HepG2 (cell line): ENCODE results near the gene KCTD6. TPM values are rescaled to one million over a fixed set of nuclear protein-coding genes. Genes with fewer than 3 reads are reported as not detected.

Source experiments
- ATAC-seq: fragments of 200-7000 bp; cut with Tn5 transposase; 3 replicates; pipeline ENCODE4 v1.9.1; 2020; ENCODE audit warnings: mild to moderate bottlenecking, moderate library complexity
- BruUV-seq: library from RNA; stranded (reverse); fragments of 400-500 nt; replicated peaks from 2 replicates; lab custom pipeline; 2021; lab: Mats Ljungman, UMichigan
- CTCF ChIA-PET: fragments of 300-600 bp; formaldehyde crosslinking; extraction: SDS; loops from one replicate; lab custom pipeline; 2021; ENCODE audit warnings: low total read pairs, inconsistent platforms, low intra/inter-chr PET ratio; lab: Yijun Ruan, JAX
- POLR2A ChIA-PET: fragments of 350-600 bp; sonication (Branson Sonifier 250); formaldehyde crosslinking; loops from one replicate; lab custom pipeline; 2020; ENCODE audit warnings: antibody characterized with exemption, inconsistent platforms; lab: Yijun Ruan, JAX
- DNase-seq: peaks from one replicate; pipeline ENCODE4 v3.0.0-alpha.2; 2015; ENCODE audit warnings: low spot score
- FAIRE-seq: peaks from 3 replicates; lab custom pipeline; 2011; peaks lifted over from hg19 to GRCh38; lab: Jason Lieb, UNC
- H2AFZ ChIP-seq: one replicate; pipeline ENCODE4 v1.6.1; 2011; ENCODE audit warnings: low read length, inconsistent platforms
- H3K27ac ChIP-seq: fragments of 300-600 bp; 3 replicates; pipeline ENCODE4 v1.8.0; 2011; ENCODE audit warnings: mixed run types, mild to moderate bottlenecking, mixed read lengths, low read length, inconsistent platforms; ENCODE audit not compliant: insufficient read depth; ENCODE audit errors: extremely low read length
- H3K27me3 ChIP-seq, 2 experiments: fragments of 200-600 bp in 1 of 2; 2 replicates in 1 of 2; 3 replicates in 1 of 2; pipeline versions ENCODE4 v1.6.0 to v1.8.0; 2011; ENCODE audit warnings: low read length in 2 of 2, mild to moderate bottlenecking in 2 of 2, moderate library complexity in 2 of 2, inconsistent platforms in 1 of 2; ENCODE audit not compliant: insufficient read depth in 2 of 2, control insufficient read depth in 1 of 2
- H3K36me3 ChIP-seq, 2 experiments: fragments of 200-600 bp in 1 of 2; replicated peaks in 1 of 2; 2 replicates in 1 of 2; 3 replicates in 1 of 2; pipeline versions ENCODE4 v1.5.1 to v1.8.0; 2011; ENCODE audit warnings: low read length in 2 of 2, inconsistent platforms in 1 of 2; ENCODE audit not compliant: insufficient read depth in 2 of 2, control insufficient read depth in 1 of 2
- H3K4me1 ChIP-seq: 2 replicates; pipeline ENCODE4 v1.5.1; 2012; ENCODE audit warnings: low read length, inconsistent platforms; ENCODE audit not compliant: insufficient read depth
- H3K4me2 ChIP-seq: 2 replicates; pipeline ENCODE4 v1.6.0; 2011; ENCODE audit warnings: low read depth, low read length, inconsistent platforms
- H3K4me3 ChIP-seq, 3 experiments: fragments of 200-600 bp in 1 of 3; sonication (generic), shearing (Covaris generic) in 1 of 3; replicated peaks in 1 of 3; 2 replicates each; pipeline ENCODE4 v1.5.1; 2011 to 2016; ENCODE audit warnings: low read length in 3 of 3, inconsistent platforms in 2 of 3, low read depth in 2 of 3, mild to moderate bottlenecking in 2 of 3, control low read depth in 1 of 3, mixed read lengths in 1 of 3; ENCODE audit not compliant: insufficient read depth in 1 of 3
- H3K79me2 ChIP-seq: one replicate; pipeline ENCODE4 v1.6.1; 2011; ENCODE audit warnings: low read length, inconsistent platforms; ENCODE audit not compliant: insufficient read depth
- H3K9ac ChIP-seq: 2 replicates; pipeline ENCODE4 v1.6.0; 2011; ENCODE audit warnings: mild to moderate bottlenecking, low read depth, low read length, inconsistent platforms; ENCODE audit not compliant: insufficient read depth
- H3K9me3 ChIP-seq: 2 replicates; pipeline ENCODE4 v1.5.1; 2012; ENCODE audit warnings: mild to moderate bottlenecking, low read length
- H4K20me1 ChIP-seq: 2 replicates; pipeline ENCODE4 v1.6.0; 2011; ENCODE audit warnings: inconsistent platforms, mild to moderate bottlenecking, low read length, moderate library complexity; ENCODE audit not compliant: insufficient read depth
- AKAP8 ChIP-seq: sonication (generic); formaldehyde crosslinking; IDR thresholded peaks from 2 replicates; pipeline ENCODE4 v1.5.1; 2020; ENCODE audit warnings: mild to moderate bottlenecking, missing genetic modification reagents
- CC2D1A ChIP-seq: sonication (generic); formaldehyde crosslinking; IDR thresholded peaks from 2 replicates; pipeline ENCODE4 v1.8.1; 2023; ENCODE audit warnings: mild to moderate bottlenecking, missing genetic modification reagents
- FOXC1 ChIP-seq: sonication (generic); formaldehyde crosslinking; IDR thresholded peaks from 2 replicates; pipeline ENCODE4 v1.8.0; 2022; ENCODE audit warnings: mild to moderate bottlenecking, missing genetic modification reagents, borderline replicate concordance
- HNF4A ChIP-seq: sonication (generic); formaldehyde crosslinking; IDR thresholded peaks from 2 replicates; pipeline ENCODE4 v1.4.0; 2020; ENCODE audit warnings: missing genetic modification reagents
- JUN ChIP-seq: sonication (generic); formaldehyde crosslinking; IDR thresholded peaks from 2 replicates; pipeline ENCODE4 v1.4.0; 2020; ENCODE audit warnings: mild to moderate bottlenecking, missing genetic modification reagents
- LCORL ChIP-seq, 2 experiments: fragments of 450-650 bp in 1 of 2; sonication (generic) in 1 of 2; formaldehyde crosslinking in 1 of 2; IDR thresholded peaks; 2 replicates each; pipeline versions ENCODE4 v1.5.0 to v1.6.1; 2017 to 2020; ENCODE audit warnings: antibody characterized with exemption in 1 of 2, missing genetic modification reagents in 1 of 2
- MEF2D ChIP-seq: sonication (generic); formaldehyde crosslinking; IDR thresholded peaks from 2 replicates; pipeline ENCODE4 v1.5.1; 2020; ENCODE audit warnings: mild to moderate bottlenecking, missing genetic modification reagents
- MEIS2 ChIP-seq: sonication (generic); formaldehyde crosslinking; IDR thresholded peaks from 2 replicates; pipeline ENCODE4 v1.9.0; 2021; ENCODE audit warnings: mild to moderate bottlenecking, missing genetic modification reagents
- NFKBIZ ChIP-seq: IDR thresholded peaks from 2 replicates; pipeline ENCODE4 v1.6.1; 2018; ENCODE audit warnings: missing genetic modification reagents, missing compliant biosample characterization
- RXRB ChIP-seq: IDR thresholded peaks from 2 replicates; pipeline ENCODE4 v1.6.1; 2016; ENCODE audit warnings: borderline replicate concordance, missing genetic modification reagents, missing compliant biosample characterization
- ZNF205 ChIP-seq: IDR thresholded peaks from 2 replicates; pipeline ENCODE4 v1.6.1; 2018; ENCODE audit warnings: missing biosample characterization, missing genetic modification reagents
- ZNF24 ChIP-seq: fragments of 450-650 bp; IDR thresholded peaks from 2 replicates; pipeline ENCODE4 v1.6.1; 2017; ENCODE audit warnings: antibody characterized with exemption, mild to moderate bottlenecking
- ZNF329 ChIP-seq: sonication (generic); formaldehyde crosslinking; IDR thresholded peaks from 2 replicates; pipeline ENCODE4 v1.9.0; 2021; ENCODE audit warnings: low read depth, mild to moderate bottlenecking, missing genetic modification reagents
- ZNF510 ChIP-seq: sonication (generic); formaldehyde crosslinking; IDR thresholded peaks from 2 replicates; pipeline ENCODE4 v1.4.0; 2020; ENCODE audit warnings: low read depth, mild to moderate bottlenecking, missing genetic modification reagents
- ZNF619 ChIP-seq: sonication (generic); formaldehyde crosslinking; IDR thresholded peaks from 2 replicates; pipeline ENCODE4 v1.4.0; 2020; ENCODE audit warnings: mild to moderate bottlenecking, missing genetic modification reagents
- ZNF629 ChIP-seq: sonication (generic); formaldehyde crosslinking; conservative IDR thresholded peaks from 2 replicates; pipeline ENCODE4 v1.5.0; 2020; ENCODE audit warnings: missing genetic modification reagents
- ZNF891 ChIP-seq: sonication (generic); formaldehyde crosslinking; IDR thresholded peaks from 2 replicates; pipeline ENCODE4 v1.5.0; 2020; ENCODE audit warnings: mild to moderate bottlenecking, missing genetic modification reagents
- WGBS: methylation state at CpG from one replicate; pipeline ENCODE4 v1.1.6; 2017; ENCODE audit warnings: low lambda C conversion rate; 5-methylcytosine and 5-hydroxymethylcytosine counted together
- in situ Hi-C: cut with HindIII; loops from 2 replicates; pipeline ENCODE4 v1.10.0; 2017; ENCODE audit warnings: low pct_unique_long_range_greater_than_20kb; ENCODE audit not compliant: extremely low pct_ligation_motif_present
- intact Hi-C: fragments of 100-400 bp; cut with micrococcal nuclease; formaldehyde crosslinking; loops from one replicate; pipeline ENCODE4 v1.10.0; 2022; ENCODE audit not compliant: unreplicated experiment
- polyA plus RNA-seq, 8 experiments: library from polyadenylated mRNA; depleted of rRNA in 3 of 8; stranded (reverse) in 7 of 8; unstranded in 1 of 8; fragments of >200 nt; fragmentation: Illumina TruSeq in 4 of 8; extraction: Trizol in 4 of 8; gene quantifications; 2 replicates each; pipeline versions ENCODE4 v1.2.1 to v1.2.3, GENCODE V29; 2011 to 2016; ENCODE audit warnings: low read depth in 4 of 8, missing spikeins in 1 of 8, mixed read lengths in 1 of 8; ENCODE audit not compliant: insufficient read depth in 1 of 8
- total RNA-seq, 5 experiments: library from RNA; depleted of rRNA; stranded (reverse); fragments of >200 nt; fragmentation: Illumina TruSeq; extraction: Trizol; gene quantifications; 2 replicates each; pipeline ENCODE4 v1.2.3, GENCODE V29; 2016; ENCODE audit warnings: low read depth in 1 of 5
- TF ChIP-seq, protein P1 (sequence below): sonication (generic); formaldehyde crosslinking; IDR thresholded peaks from 2 replicates; pipeline ENCODE4 v1.5.0; 2020; ENCODE audit warnings: mild to moderate bottlenecking, missing genetic modification reagents, moderate library complexity

KCTD6 gene
- total and polyA plus RNA-seq, 2 of the 13 experiments (the other 11 are each of a cell fraction or from before 2014, with no cell fraction given) = 13.4 to 14.2 TPM

- Histone ChIP-seq H3K36me3 (no peaks in the 10 kb centered on the region), H3K4me3 (no peak overlapping the region), H4K20me1 (no peaks in the 10 kb centered on the region), H3K27me3 (peaks cover 0 to 2% of the 10 kb centered on the region in 2 experiments; a peak in 2 of 5 replicates), H3K4me2 (0 out of 2 replicates have a peak overlapping the region, but pooled peaks have one; percentile 34), H2AFZ (no peak overlapping the region), H3K79me2 (no peaks in the 10 kb centered on the region), H3K4me1 (peaks cover 69% of the 10 kb centered on the region), H3K27ac (no peak overlapping the region), H3K9ac (no peak overlapping the region), H3K9me3 (no peaks in the 10 kb centered on the region)
- no TSS peak for BruUV-seq
- FAIRE-seq (no peak), ATAC-seq (no peak), DNase-seq (no peak)
- WGBS = 70% methylated on average over 3 of the region's 3 CpGs
- in situ Hi-C loops = no loop called here
- intact Hi-C loops = no loop called here
- ChIA-PET CTCF (no interaction called here), POLR2A (interaction anchor here (1.6 kb wide), 1 partner anchor 13 kb away, joined by 11 read pairs; no protein-coding TSS in a partner anchor)
- TF ChIP-seq MEF2D (CRISPR knock-in tag) (no peak), CC2D1A (CRISPR knock-in tag) (no peak), ZNF329 (CRISPR knock-in tag) (no peak), MEIS2 (CRISPR knock-in tag) (no peak), ZNF891 (CRISPR knock-in tag) (no peak)
Measured at GRCh38 chr3:58484722-58485069, 7.2 kb upstream of the KCTD6 start.

DNA sequence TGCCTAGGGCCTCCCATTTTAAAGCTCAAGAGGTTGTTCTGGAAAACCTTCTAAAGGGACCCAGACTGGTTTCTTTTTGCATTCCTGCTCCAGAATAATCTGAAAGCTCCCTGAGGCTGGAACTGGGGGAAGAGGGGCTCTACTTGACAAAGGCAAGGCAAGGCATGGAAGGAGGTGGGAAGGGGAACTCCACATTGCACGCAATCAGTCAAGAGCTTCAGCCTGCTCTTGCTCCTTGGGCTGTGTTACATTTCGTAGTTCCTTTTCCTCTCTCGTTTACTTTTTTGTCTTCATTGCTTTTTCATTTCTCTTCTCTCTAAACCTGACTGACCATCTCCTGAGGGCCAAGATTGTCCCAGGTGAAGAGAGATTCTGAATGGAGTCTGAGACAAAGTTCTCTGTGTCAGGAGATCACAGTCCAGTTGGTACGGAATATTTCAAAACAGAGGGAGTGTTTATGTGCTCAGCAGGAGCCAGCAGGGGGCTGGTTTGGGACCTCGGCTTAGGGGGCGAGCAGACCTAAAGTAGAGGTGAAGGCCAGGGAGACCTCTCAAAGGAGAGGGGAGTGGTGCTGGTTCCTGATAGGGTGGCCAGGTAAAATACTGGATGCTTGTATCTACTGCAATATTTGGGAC lies 6.0 kb upstream of the KCTD6 start:
- Histone ChIP-seq H3K79me2 (no peaks in the 10 kb centered on the region), H3K27ac (peak overlapping the region; percentile 32), H3K36me3 (no peaks in the 10 kb centered on the region), H3K4me3 (peak overlapping the region in 2 of 3 experiments; percentile 24 to 38; a peak in 4 of 6 replicates), H4K20me1 (no peaks in the 10 kb centered on the region), H3K27me3 (peaks cover 0 to 2% of the 10 kb centered on the region in 2 experiments; a peak in 2 of 5 replicates), H2AFZ (peak overlapping the region; percentile 84), H3K9me3 (no peaks in the 10 kb centered on the region), H3K4me2 (peak overlapping the region; percentile 73), H3K4me1 (peaks cover 80% of the 10 kb centered on the region), H3K9ac (peak overlapping the region; percentile 38; the same call in 1 of the 2 replicates)
- ChIA-PET POLR2A (interaction anchor here (0.7 to 2.4 kb wide), 5 partner anchors 13 to 50 kb away, joined by 3 to 26 read pairs (median 5); no protein-coding TSS in a partner anchor), CTCF (no interaction called here)
- ATAC-seq = peak; percentile 58
- intact Hi-C loops = loop anchor here (2.0 kb wide), 1 partner anchor 15 kb away; no protein-coding TSS in a partner anchor
- BruUV-seq = no TSS peak
- WGBS = 10% methylated on average over 6 of the region's 6 CpGs
- in situ Hi-C loops = no loop called here
- peak; percentile 21 for FAIRE-seq
- peak; percentile 25 for DNase-seq
- TF ChIP-seq ZNF205 (CRISPR knock-in tag) = no peak
- TF ChIP-seq JUN = no peak
- peak; percentile 32; the same call in 1 of the 2 replicates for TF ChIP-seq RXRB (CRISPR knock-in tag)
- peak; percentile 71; the same call in 1 of the 2 replicates for TF ChIP-seq HNF4A (CRISPR knock-in tag)
- TF ChIP-seq AKAP8 (CRISPR knock-in tag) = no peak
- no peak for TF ChIP-seq NFKBIZ
- TF ChIP-seq FOXC1 (CRISPR knock-in tag) = no peak
- no peak for TF ChIP-seq ZNF510
- TF ChIP-seq ZNF24 = no peak
- no peak for TF ChIP-seq ZNF619
- TF ChIP-seq, protein P1, sequence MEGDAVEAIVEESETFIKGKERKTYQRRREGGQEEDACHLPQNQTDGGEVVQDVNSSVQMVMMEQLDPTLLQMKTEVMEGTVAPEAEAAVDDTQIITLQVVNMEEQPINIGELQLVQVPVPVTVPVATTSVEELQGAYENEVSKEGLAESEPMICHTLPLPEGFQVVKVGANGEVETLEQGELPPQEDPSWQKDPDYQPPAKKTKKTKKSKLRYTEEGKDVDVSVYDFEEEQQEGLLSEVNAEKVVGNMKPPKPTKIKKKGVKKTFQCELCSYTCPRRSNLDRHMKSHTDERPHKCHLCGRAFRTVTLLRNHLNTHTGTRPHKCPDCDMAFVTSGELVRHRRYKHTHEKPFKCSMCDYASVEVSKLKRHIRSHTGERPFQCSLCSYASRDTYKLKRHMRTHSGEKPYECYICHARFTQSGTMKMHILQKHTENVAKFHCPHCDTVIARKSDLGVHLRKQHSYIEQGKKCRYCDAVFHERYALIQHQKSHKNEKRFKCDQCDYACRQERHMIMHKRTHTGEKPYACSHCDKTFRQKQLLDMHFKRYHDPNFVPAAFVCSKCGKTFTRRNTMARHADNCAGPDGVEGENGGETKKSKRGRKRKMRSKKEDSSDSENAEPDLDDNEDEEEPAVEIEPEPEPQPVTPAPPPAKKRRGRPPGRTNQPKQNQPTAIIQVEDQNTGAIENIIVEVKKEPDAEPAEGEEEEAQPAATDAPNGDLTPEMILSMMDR (CRISPR knock-in tag) = peak; percentile 50
- TF ChIP-seq ZNF629 (CRISPR knock-in tag) = no peak
- no peak for TF ChIP-seq LCORL (IDR thresholded peaks at IDR 0.05)
- TF ChIP-seq LCORL (CRISPR knock-in tag; IDR thresholded peaks at IDR 0.05) = peak; percentile 46; the same call in 1 of the 2 replicates
